ENCODE results near the gene PHC3.

GRCh38 chr3:170151536-170151935 is 30.0 kb downstream of the PHC3 start:
- TF ChIP-seq CTCF (IDR thresholded peaks at IDR 0.05) (no peak), EP300 (IDR thresholded peaks at IDR 0.05) (no peak)
